ENCODE data around the gene RABEP2. TPM values are rescaled to one million over a fixed set of nuclear protein-coding genes. Genes with fewer than 3 reads are reported as not detected.

Gene RABEP2
- total RNA-seq, 4 donors from 2014 or later, result 18.9 to 30.2 (median 24.9) TPM

DNA sequence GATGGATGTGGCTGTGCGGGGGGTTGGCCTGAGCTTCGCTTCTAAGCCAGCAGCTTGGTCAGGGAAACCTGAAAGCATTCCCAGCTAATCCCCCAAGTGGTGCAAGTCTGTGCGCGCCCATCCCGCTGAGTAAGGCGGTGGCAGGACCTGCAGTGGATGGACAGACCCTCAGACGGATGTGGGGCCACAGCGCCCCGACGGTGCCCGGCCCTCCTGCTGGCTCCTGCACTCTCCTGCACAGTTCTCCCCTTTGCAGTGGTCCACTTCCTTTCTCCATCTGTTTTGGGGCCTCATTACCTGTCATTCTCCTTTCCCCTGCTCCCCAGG, 44.5 kb downstream of the RABEP2 start:
- Histone ChIP-seq H3K4me1 (peaks cover 0 to 18% (median 12%) of the 10 kb centered on the region in 3 donors), H3K27me3 (peaks cover 36% of the 10 kb centered on the region), H3K36me3 (no peaks in the 10 kb centered on the region), H3K4me3 (peak overlapping the region in 1 of 2 donors; percentile 67), H3K27ac (no peak overlapping the region), H3K9me3 (no peaks in the 10 kb centered on the region)
- ATAC-seq, result no peak
- TF ChIP-seq POLR2AphosphoS5 (IDR thresholded peaks at IDR 0.05) (no peak), CTCF (IDR thresholded peaks at IDR 0.05) (no peak), EP300 (IDR thresholded peaks at IDR 0.05) (no peak)
- WGBS, 2 donors (ENCODE audit: low coverage in 1 of 2), result 9 to 20% methylated on average over 1 to 9 of the region's 11 CpGs

DNA sequence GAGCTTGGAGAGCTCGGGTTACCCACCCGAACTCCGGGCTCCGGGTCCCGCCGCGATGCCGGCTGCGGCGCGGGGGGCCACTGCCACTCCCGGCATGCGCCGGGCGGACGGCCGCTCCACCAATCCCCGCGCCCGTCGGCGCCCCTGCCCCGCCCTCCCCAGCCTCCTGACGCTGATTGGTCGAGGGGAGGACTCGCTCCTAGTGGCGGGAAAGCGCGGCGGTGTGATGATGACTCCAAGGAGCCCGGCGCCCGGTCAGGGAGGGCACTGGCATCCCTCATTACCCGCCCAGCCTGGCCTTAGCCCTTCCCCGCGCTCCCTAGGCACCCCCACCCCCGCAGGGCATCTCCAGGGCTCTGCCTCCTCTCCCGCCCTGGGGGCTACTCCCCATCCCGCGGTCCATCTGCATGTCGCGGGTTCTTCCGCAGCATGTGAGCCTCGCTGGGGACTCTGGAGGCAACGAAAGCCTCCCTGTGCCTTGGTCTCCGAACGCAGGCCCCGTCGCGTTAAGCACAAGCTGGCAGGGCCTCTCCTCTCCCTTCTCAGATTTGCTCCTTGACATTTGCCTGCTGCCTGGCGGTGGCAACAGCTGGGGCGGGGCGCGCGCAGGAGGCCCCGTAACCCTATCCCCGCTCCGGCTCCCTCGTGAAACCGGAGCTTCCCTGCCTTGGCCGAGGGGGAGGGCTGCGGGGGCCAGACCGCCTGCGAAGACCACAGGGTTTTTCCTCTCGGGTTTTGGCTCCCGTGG, 45.0 kb downstream of the RABEP2 start:
- no peaks in the 10 kb centered on the region for H3K36me3 ChIP-seq
- H3K27me3 ChIP-seq, result peaks cover 36% of the 10 kb centered on the region
- peak in 3 of 4 experiments; percentile 16 to 42 (median 30) for TF ChIP-seq CTCF (IDR thresholded peaks at IDR 0.05)
- no peak for TF ChIP-seq POLR2AphosphoS5 (IDR thresholded peaks at IDR 0.05)
- peak overlapping the region in 3 of 4 donors; percentile 38 to 67 (median 40) for H3K27ac ChIP-seq
- no peaks in the 10 kb centered on the region for H3K9me3 ChIP-seq
- peaks cover 0 to 18% (median 12%) of the 10 kb centered on the region in 3 donors for H3K4me1 ChIP-seq
- WGBS, 2 donors (ENCODE audit: low coverage in 1 of 2), result no CpG with 5 or more reads among the region's 66 CpGs
- ATAC-seq, result peak; percentile 98
- peak overlapping the region; percentile 37 to 67 for H3K4me3 ChIP-seq

DNA sequence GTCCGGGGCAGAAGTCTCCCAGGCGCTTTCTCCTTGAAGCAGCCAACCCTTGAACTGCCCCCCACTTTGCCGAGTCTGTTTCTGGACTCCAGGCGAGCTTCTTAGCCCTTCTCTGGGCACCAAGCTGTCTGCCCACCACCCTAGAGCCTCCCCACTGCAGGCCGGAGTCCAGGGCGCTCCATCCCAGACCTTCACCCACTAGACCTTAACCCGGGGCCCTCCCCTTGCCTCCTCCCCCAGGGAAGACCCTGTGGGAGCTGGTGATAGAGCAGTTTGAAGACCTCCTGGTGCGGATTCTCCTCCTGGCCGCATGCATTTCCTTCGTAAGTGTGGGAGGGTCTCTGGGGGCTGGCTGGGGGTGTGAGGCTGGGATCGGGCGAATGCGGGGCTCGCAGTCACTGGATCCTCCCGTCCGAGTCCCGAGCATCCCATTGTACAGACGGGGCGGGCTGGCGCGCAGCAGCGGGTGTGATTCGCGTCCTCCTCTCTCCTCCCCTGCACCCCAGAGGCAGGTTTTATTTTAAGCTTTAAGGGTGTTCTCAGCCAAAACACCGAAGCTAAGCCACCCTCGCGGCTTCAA, 45.7 kb downstream of the RABEP2 start:
- H3K9me3 ChIP-seq, result no peaks in the 10 kb centered on the region
- H3K4me3 ChIP-seq, result peak overlapping the region; percentile 37 to 67
- peaks cover 0 to 5% of the 10 kb centered on the region in 2 donors for H3K36me3 ChIP-seq
- WGBS, 2 donors (ENCODE audit: low coverage in 1 of 2), result 8 to 10% methylated on average over 2 of the region's 27 CpGs
- H3K4me1 ChIP-seq, result peaks cover 0 to 18% (median 12%) of the 10 kb centered on the region in 3 donors
- peaks cover 36% of the 10 kb centered on the region for H3K27me3 ChIP-seq
- TF ChIP-seq POLR2AphosphoS5 (IDR thresholded peaks at IDR 0.05), result no peak
- no peak for TF ChIP-seq POLR2A (IDR thresholded peaks at IDR 0.05)
- TF ChIP-seq EP300 (IDR thresholded peaks at IDR 0.05), result no peak
- TF ChIP-seq CTCF (IDR thresholded peaks at IDR 0.05), result no peak
- peak overlapping the region in 3 of 4 donors; percentile 38 to 67 (median 40) for H3K27ac ChIP-seq
- peak; percentile 57 for ATAC-seq

DNA sequence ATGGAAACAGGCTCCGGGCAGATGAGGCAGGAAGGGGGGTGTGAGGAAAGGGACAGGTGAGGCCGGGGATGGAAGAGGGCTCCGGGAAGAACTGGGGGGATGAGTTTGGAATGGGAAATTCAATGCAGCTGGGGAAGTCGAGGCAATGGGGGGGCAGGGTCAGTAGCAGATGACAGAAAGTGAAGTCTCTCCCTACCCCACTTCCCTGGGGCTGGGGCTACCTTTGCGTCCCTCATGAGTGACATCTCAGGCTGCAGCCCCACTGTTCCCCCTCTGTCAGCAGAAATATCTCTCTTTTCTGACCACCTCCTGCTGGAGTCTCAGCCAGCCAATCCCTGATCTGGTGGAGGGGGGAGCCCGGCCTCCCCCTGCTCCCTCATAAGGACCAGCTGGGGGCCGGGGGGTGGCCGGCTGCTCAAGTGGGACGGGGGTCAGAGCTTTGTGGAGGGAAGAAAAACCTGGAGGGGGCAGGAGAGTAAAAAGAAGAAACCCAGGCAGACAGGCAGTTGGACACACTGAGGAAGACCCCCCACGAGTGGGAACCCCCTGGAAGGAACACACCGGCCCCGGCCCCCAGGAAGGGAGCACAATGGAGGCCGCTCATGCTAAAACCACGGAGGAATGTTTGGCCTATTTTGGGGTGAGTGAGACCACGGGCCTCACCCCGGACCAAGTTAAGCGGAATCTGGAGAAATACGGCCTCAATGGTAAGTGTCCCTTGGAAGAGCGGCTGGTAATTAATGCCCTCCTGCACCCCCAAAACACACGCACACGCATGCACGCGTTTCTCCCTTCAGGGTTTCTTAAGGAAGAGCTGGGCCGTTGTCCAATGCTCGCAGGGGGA, 46.7 kb downstream of the RABEP2 start, which contains the start of gene ATP2A1:
Gene ATP2A1 (plus strand): TSS at position 406 of the 844 bp plus-strand sequence. CDS start 184 bp downstream, at position 590.
- Histone ChIP-seq H3K4me3 (peak within 1 kb of the TSS; percentile 37 to 67), H3K27ac (peak within 1 kb of the TSS in 1 of 4 donors; percentile 67), H3K36me3 (peaks cover 0 to 15% of the 10 kb centered on the region in 2 donors), H3K4me1 (peaks cover 0 to 18% (median 12%) of the 10 kb centered on the region in 3 donors), H3K27me3 (peaks cover 34% of the 10 kb centered on the region), H3K9me3 (no peaks in the 10 kb centered on the region)
- WGBS, 2 donors (ENCODE audit: low coverage in 1 of 2), result 55 to 65% methylated on average over 8 to 11 of the region's 25 CpGs
- no peak for ATAC-seq
- TF ChIP-seq EP300 (IDR thresholded peaks at IDR 0.05) (no peak), CTCF (IDR thresholded peaks at IDR 0.05) (no peak), POLR2A (IDR thresholded peaks at IDR 0.05) (no peak), POLR2AphosphoS5 (IDR thresholded peaks at IDR 0.05) (no peak)

Data from gastroesophageal sphincter (tissue), 4 donors.